GM12873 (cell line): ENCODE results near the gene CARS2.

Experiments
- CTCF ChIP-seq: IDR thresholded peaks from 2 replicates; pipeline ENCODE4 v1.5.1; 2012; ENCODE audit warnings: low read depth, mild to moderate bottlenecking, moderate library complexity, low read length, control low read depth; ENCODE audit not compliant: insufficient read depth; ENCODE audit errors: missing control alignments

The CARS2 gene

GRCh38 chr13:110647365-110647737 is 58.6 kb downstream of the CARS2 start:
- no peak for TF ChIP-seq CTCF

GRCh38 chr13:110646442-110647364 is 59.2 kb downstream of the CARS2 start:
- TF ChIP-seq CTCF: no peak

- TF ChIP-seq CTCF: no peak
These were observed 60.2 kb downstream of the CARS2 start for GRCh38 chr13:110645750-110646149.

GRCh38 chr13:110644892-110645521 is 60.9 kb downstream of the CARS2 start:
- TF ChIP-seq CTCF: peak; percentile 53

- TF ChIP-seq CTCF: no peak
These were observed 62.0 kb downstream of the CARS2 start for GRCh38 chr13:110643768-110644421.

GRCh38 chr13:110643324-110643723 is 62.6 kb downstream of the CARS2 start:
- TF ChIP-seq CTCF: no peak
